Motor neuron (in vitro differentiated cells): Measurements from ENCODE around the gene RBMY1D. TPM values are rescaled to one million over a fixed set of nuclear protein-coding genes. Genes with fewer than 3 reads are reported as not detected.
"Not testable (repeated sequence)": the region's sequence is repeated elsewhere in the genome, so short reads cannot be mapped to it uniquely, and the experiment has no call there.

Source experiments
- ATAC-seq, 8 experiments: fragments of 200-7000 bp; cut with Tn5 transposase; replicated peaks in 6 of 8; 2 replicates each; pipeline ENCODE4 v1.8.0; 2021; ENCODE audit warnings: mild to moderate bottlenecking in 8 of 8, moderate library complexity in 8 of 8
- H3K27ac ChIP-seq, 2 donors: fragments of 250-450 bp; sonication (Bioruptor Pico); 2 replicates each; pipeline ENCODE4 v1.9.0; 2021; ENCODE audit warnings: antibody characterized with exemption in 2 of 2, mild to moderate bottlenecking in 2 of 2, moderate library complexity in 1 of 2
- H3K4me1 ChIP-seq, 2 donors: fragments of 250-450 bp; sonication (Bioruptor Pico); replicated peaks in 1 of 2; 2 replicates each; pipeline ENCODE4 v1.6.1; 2021; ENCODE audit warnings: antibody characterized with exemption in 2 of 2, mild to moderate bottlenecking in 2 of 2, moderate library complexity in 1 of 2
- H3K4me3 ChIP-seq, 5 donors: fragments of 250-450 bp; sonication (Bioruptor Pico); 2 replicates each; pipeline ENCODE4 v1.9.0; 2021; ENCODE audit warnings: antibody characterized with exemption in 5 of 5, mild to moderate bottlenecking in 5 of 5, moderate library complexity in 4 of 5
- WGBS, 10 experiments: fragments of 450-650 bp; shearing (Covaris generic); methylation state at CpG; one replicate each; pipeline ENCODE4 v1.0.0; 2022; 5-methylcytosine and 5-hydroxymethylcytosine counted together
- in situ Hi-C, 9 experiments: fragments of 400-800 bp; cut with MboI; loops; one replicate each; pipeline ENCODE4 v1.15.0; 2021; ENCODE audit warnings: low sequenced_read_pairs in 9 of 9, low pct_unique_long_range_greater_than_20kb in 2 of 9; ENCODE audit not compliant: unreplicated experiment in 9 of 9
- total RNA-seq, 8 experiments: library from RNA; unstranded; fragments of 300-600 nt; gene quantifications; 2 replicates each; pipeline versions ENCODE4 v1.2.3 to v1.2.4, GENCODE V29; 2022

Gene RBMY1D
- not detected for total RNA-seq

DNA sequence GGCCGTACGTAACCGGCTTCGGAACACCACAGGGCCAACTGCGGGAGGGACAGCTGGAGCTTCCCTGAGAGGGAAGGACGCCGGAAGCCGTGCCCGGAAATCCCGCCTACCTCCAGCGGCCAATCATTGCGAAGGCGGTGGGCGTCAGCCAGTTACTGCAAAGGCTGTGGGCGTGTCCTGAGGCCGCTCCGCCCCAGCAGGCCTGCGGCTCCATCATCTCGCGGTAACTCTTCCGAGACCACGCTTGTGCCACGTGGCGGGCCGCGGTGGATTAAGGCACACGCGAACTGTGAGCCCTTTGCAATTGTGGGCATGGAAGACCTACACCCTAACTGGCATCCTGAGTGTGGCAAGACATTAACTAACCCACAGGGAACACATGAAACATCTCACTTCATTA, at the start of gene RBMY1D:
RBMY1D (minus strand) TSS at position 101 of the 400 bp plus-strand sequence. CDS start 2,013 bp downstream, outside the sequence.
- H3K4me1 ChIP-seq, H3K27ac ChIP-seq, ATAC-seq, in situ Hi-C loops, H3K4me3 ChIP-seq: not testable (repeated sequence)
- no CpG with 5 or more reads among the region's 28 CpGs for WGBS, 10 experiments

DNA sequence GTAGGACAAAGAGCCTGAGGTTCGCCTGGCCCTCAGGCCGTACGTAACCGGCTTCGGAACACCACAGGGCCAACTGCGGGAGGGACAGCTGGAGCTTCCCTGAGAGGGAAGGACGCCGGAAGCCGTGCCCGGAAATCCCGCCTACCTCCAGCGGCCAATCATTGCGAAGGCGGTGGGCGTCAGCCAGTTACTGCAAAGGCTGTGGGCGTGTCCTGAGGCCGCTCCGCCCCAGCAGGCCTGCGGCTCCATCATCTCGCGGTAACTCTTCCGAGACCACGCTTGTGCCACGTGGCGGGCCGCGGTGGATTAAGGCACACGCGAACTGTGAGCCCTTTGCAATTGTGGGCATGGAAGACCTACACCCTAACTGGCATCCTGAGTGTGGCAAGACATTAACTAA, 23.6 kb upstream of the RBMY1D start, which contains the start of gene RBMY1E:
RBMY1E (minus strand) TSS at position 101 of the 400 bp plus-strand sequence. CDS start 1,978 bp downstream, outside the sequence.
- H3K27ac ChIP-seq, in situ Hi-C loops, H3K4me3 ChIP-seq, ATAC-seq, H3K4me1 ChIP-seq: not testable (repeated sequence)
- WGBS, 10 experiments: no CpG with 5 or more reads among the region's 29 CpGs

DNA sequence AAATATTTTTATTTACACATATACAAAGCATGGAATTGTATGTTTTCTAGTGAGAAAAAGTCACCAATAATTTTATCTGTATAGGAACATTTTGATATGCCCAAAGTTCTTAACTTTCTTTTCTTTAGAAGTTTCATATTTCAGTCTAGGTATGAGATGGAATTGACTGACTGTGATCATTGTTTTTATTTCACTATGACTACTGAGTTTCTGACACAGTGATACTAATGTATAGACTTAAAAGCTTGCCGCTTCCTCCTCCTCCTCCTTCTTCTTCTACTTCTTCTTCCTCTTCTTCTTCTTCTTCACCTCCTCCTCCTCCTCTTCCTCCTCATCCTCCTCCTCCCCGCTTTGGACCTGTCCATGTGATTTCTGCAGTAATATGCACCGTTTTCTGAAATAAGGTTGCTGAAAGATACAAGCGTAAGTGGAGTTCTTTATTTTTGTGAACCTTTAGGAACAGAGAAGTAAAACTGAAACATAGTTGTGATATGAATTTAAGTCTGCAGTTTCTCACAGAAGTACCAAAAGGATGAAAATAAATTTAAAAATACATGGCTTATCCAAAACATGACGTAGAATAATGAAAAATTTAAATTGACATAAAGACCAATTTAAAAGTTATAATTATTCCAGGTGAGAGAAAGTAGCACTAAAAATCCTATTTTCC, 24.8 kb downstream of the RBMY1D start:
- H3K4me3 ChIP-seq, in situ Hi-C loops, ATAC-seq, H3K27ac ChIP-seq, H3K4me1 ChIP-seq: not testable (repeated sequence)
- no CpG with 5 or more reads among the region's 5 CpGs for WGBS, 10 experiments

DNA sequence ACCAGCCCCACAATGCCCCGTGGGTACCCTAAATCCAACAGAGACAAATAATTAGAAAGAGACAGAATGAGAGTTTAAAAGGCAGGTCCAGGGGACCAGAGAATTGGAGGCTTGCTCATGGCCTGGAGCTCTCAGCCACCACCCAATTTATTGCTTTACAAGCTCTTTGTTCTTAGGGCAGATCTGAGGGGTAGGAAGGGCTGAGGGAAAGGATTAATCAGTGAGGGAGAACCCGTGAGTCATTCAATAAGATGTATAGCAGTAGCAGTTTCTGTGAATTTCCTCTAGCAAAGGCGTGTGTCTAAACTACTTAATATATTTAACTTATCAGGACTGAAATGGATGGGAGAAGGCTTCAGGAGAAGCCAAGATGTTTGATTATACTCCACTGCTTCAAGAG, 48.8 kb downstream of the RBMY1D start:
- no peak overlapping the region for H3K4me3 ChIP-seq
- H3K27ac ChIP-seq: no peak overlapping the region
- WGBS, 10 experiments: no CpG with 5 or more reads among the region's 3 CpGs
- no peak for ATAC-seq
- in situ Hi-C loops: no loop called here
- H3K4me1 ChIP-seq: no peaks in the 10 kb centered on the region

DNA sequence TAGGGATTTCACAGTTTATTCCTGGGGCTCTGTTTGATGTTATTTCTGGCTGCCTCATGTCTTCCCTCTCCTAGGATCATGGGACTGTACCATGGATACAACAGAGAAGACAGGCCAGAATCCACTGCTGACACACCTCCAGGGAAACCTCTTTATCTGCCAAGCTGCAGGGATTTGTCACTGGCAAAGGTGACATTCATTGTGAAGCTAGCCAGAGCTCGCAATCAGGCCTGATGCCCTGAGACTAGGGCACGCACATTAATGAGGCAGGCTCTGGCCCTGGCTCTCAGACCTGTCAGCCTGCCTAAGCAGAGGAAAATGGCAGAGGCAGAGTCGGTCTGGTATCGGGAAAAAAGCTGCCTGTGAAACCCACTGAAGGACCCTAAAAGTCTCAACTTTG, 52.2 kb downstream of the RBMY1D start:
- Histone ChIP-seq H3K27ac (no peak overlapping the region), H3K4me3 (no peak overlapping the region), H3K4me1 (no peaks in the 10 kb centered on the region)
- 60% methylated on average over 2 of the region's 4 CpGs; no CpG with 5 or more reads in 9 of the 10 experiments for WGBS, 10 experiments
- no peak for ATAC-seq
- in situ Hi-C loops: no loop called here

DNA sequence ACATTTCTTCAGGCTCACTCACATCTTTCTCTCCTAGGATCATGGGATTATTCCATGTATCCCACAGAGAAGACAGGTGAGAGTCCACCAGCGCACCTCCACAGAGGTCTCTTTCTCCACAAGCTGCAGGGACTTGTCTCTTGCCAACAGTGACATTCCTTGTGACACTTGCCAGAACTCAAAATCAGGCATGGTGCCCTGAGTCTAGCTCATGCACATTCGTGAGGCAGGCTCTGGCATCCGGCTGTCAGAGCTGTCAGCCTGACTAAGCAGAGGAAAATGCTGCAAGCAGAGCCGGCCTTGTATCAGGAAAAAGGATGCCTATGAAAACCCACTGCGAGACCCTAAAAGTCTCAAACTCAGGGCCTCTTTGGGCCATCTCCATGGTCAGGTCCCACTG, 54.8 kb downstream of the RBMY1D start:
- Histone ChIP-seq H3K4me3 (no peak overlapping the region), H3K27ac (no peak overlapping the region), H3K4me1 (no peaks in the 10 kb centered on the region)
- in situ Hi-C loops: no loop called here
- 0% methylated on average over 1 of the region's 5 CpGs; no CpG with 5 or more reads in 9 of the 10 experiments for WGBS, 10 experiments
- ATAC-seq: no peak

DNA sequence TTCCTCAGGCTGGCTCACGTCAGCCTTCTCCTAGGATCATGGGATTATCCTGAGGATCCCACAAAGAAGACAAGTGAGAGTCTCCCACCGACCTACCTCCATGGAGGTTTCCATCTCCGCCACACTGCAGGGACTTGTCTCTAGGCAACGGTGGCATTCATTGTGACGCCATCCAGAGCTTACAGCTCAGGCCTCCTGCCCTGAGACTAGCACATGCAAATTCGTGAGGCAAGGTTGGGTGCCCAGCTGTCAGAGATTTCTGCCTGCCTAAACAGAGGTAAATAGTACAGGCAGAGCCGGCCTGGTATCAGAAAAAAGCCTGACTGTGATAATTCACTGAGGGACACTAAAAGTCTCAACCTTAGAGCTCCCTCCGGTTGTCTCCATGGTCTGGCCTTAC, 58.0 kb downstream of the RBMY1D start:
- in situ Hi-C loops: no loop called here
- WGBS, 10 experiments: 50% methylated on average over 1 of the region's 8 CpGs; no CpG with 5 or more reads in 9 of the 10 experiments
- Histone ChIP-seq H3K4me3 (no peak overlapping the region), H3K4me1 (no peaks in the 10 kb centered on the region), H3K27ac (no peak overlapping the region)
- ATAC-seq: no peak

DNA sequence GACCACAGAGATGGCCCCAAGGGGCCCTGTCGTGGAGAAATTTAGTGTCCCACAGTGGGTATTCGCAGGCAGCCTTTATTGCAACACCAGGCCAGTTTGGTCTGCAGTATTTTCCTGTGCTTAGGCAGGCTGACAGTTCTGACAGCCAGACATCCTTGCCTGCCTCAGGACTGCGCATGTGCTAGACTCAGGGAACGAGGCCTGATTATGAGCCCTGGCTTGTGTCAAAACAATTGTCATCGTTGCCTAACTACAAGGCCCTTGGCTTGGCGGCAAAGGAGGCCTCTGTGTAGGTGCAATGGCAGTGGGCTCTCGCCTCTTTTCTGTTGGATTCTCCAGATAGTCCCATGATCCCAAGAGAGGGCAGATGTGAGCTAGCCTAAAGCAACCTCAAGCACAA, 59.3 kb downstream of the RBMY1D start:
- no peak for ATAC-seq
- in situ Hi-C loops: no loop called here
- no peak overlapping the region for H3K27ac ChIP-seq
- no CpG with 5 or more reads among the region's 7 CpGs for WGBS, 10 experiments
- H3K4me1 ChIP-seq: no peaks in the 10 kb centered on the region
- H3K4me3 ChIP-seq: no peak overlapping the region

Other genes with a start within 250 kb of the RBMY1D start
- gene RBMY1E, start 23.5 kb upstream of the RBMY1D start, total RNA-seq: under 1 TPM in 1 of 8 experiments, not detected in 7; 0.14 TPM